ENCODE measurements around the gene DCDC2. TPM values are rescaled to one million over a fixed set of nuclear protein-coding genes. Genes with fewer than 3 reads are reported as not detected.
"Not testable (repeated sequence)": the region's sequence is repeated elsewhere in the genome, so short reads cannot be mapped to it uniquely, and the experiment has no call there.

Gene DCDC2
- total RNA-seq, 1 experiment from 2014 or later, result 1.8 TPM

GRCh38 chr6:24207413-24207812, 150.4 kb downstream of the DCDC2 start (continued):
- no peak for TF ChIP-seq ZNF425 (CRISPR knock-in tag; conservative IDR thresholded peaks at IDR 0.05)
- no peak for TF ChIP-seq IRF2 (CRISPR knock-in tag; IDR thresholded peaks at IDR 0.05; ENCODE audit: borderline replicate concordance, low read depth)
- no peak for TF ChIP-seq ETV6 (CRISPR knock-in tag; IDR thresholded peaks at IDR 0.05)
- no peak for TF ChIP-seq GRHL2 (CRISPR knock-in tag; IDR thresholded peaks at IDR 0.05; ENCODE audit: insufficient replicate concordance, severe bottlenecking)

- CTCF ChIA-PET, result interaction anchor here (0.7 to 2.3 kb wide), 11 partner anchors 14 to 153 kb away, joined by 3 to 12 read pairs (median 4); partner anchors contain the start of gene NRSN1
- Mint-ChIP-seq H3K27ac (no peak overlapping the region), H3K27me3 (ENCODE audit: low read depth) (no peaks in the 10 kb centered on the region; the same call in 1 of the 2 replicates), H3K36me3 (no peaks in the 10 kb centered on the region), H3K4me1 (no peaks in the 10 kb centered on the region), H3K9me3 (peaks cover 20% of the 10 kb centered on the region), H3K4me3 (no peak overlapping the region)
- DNase-seq (ENCODE audit: low spot score), result no peak
- POLR2A ChIA-PET, result no interaction called here
- ATAC-seq, result peak; percentile 67
- TF ChIP-seq CTCF (IDR thresholded peaks at IDR 0.05) (peak; percentile 47), CBFB (CRISPR knock-in tag; IDR thresholded peaks at IDR 0.05; ENCODE audit: low read depth) (no peak)
Observed at GRCh38 chr6:24205020-24205492, 152.8 kb downstream of the DCDC2 start.

- not testable (repeated sequence) for ATAC-seq
Observed at GRCh38 chr6:24204113-24204512, 153.7 kb downstream of the DCDC2 start.

DNA sequence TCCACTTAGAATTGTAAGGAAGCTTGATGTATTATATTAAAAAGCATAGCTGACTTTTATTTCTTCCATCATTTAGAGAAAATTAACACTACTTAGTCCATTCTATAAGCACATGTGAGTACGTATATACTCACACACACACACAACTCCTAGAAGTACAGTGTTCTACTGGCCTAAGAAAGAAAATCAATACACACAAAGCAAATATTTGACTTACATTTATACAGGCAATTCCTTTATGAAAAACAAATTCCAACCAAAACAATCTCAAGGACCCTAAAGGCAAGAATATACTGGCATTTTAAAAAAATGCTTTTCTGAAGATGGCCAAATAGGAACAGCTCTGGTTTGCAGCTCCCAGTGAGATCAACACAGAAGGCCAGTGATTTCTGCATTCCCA, 160.0 kb downstream of the DCDC2 start:
- no peaks in the 10 kb centered on the region; the same call in 1 of the 2 replicates for H3K27me3 Mint-ChIP-seq (ENCODE audit: low read depth)
- ChIA-PET POLR2A (no interaction called here), CTCF (no interaction called here)
- no peaks in the 10 kb centered on the region for H3K4me1 Mint-ChIP-seq
- no peak for ATAC-seq
- H3K27ac Mint-ChIP-seq, result no peak overlapping the region
- DNase-seq (ENCODE audit: low spot score), result no peak
- H3K4me3 Mint-ChIP-seq, result no peak overlapping the region
- H3K9me3 Mint-ChIP-seq, result peaks cover 20% of the 10 kb centered on the region
- H3K36me3 Mint-ChIP-seq, result no peaks in the 10 kb centered on the region
- TF ChIP-seq, protein P1, sequence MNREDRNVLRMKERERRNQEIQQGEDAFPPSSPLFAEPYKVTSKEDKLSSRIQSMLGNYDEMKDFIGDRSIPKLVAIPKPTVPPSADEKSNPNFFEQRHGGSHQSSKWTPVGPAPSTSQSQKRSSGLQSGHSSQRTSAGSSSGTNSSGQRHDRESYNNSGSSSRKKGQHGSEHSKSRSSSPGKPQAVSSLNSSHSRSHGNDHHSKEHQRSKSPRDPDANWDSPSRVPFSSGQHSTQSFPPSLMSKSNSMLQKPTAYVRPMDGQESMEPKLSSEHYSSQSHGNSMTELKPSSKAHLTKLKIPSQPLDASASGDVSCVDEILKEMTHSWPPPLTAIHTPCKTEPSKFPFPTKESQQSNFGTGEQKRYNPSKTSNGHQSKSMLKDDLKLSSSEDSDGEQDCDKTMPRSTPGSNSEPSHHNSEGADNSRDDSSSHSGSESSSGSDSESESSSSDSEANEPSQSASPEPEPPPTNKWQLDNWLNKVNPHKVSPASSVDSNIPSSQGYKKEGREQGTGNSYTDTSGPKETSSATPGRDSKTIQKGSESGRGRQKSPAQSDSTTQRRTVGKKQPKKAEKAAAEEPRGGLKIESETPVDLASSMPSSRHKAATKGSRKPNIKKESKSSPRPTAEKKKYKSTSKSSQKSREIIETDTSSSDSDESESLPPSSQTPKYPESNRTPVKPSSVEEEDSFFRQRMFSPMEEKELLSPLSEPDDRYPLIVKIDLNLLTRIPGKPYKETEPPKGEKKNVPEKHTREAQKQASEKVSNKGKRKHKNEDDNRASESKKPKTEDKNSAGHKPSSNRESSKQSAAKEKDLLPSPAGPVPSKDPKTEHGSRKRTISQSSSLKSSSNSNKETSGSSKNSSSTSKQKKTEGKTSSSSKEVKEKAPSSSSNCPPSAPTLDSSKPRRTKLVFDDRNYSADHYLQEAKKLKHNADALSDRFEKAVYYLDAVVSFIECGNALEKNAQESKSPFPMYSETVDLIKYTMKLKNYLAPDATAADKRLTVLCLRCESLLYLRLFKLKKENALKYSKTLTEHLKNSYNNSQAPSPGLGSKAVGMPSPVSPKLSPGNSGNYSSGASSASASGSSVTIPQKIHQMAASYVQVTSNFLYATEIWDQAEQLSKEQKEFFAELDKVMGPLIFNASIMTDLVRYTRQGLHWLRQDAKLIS (CRISPR knock-in tag; IDR thresholded peaks at IDR 0.05; ENCODE audit: borderline replicate concordance), result no peak
- TF ChIP-seq HMGXB4 (CRISPR knock-in tag; IDR thresholded peaks at IDR 0.05) (no peak), CREB1 (CRISPR knock-in tag; IDR thresholded peaks at IDR 0.05) (no peak), NFE2L1 (CRISPR knock-in tag; IDR thresholded peaks at IDR 0.05) (no peak), CTCF (IDR thresholded peaks at IDR 0.05) (no peak)
- TF ChIP-seq, protein P2, sequence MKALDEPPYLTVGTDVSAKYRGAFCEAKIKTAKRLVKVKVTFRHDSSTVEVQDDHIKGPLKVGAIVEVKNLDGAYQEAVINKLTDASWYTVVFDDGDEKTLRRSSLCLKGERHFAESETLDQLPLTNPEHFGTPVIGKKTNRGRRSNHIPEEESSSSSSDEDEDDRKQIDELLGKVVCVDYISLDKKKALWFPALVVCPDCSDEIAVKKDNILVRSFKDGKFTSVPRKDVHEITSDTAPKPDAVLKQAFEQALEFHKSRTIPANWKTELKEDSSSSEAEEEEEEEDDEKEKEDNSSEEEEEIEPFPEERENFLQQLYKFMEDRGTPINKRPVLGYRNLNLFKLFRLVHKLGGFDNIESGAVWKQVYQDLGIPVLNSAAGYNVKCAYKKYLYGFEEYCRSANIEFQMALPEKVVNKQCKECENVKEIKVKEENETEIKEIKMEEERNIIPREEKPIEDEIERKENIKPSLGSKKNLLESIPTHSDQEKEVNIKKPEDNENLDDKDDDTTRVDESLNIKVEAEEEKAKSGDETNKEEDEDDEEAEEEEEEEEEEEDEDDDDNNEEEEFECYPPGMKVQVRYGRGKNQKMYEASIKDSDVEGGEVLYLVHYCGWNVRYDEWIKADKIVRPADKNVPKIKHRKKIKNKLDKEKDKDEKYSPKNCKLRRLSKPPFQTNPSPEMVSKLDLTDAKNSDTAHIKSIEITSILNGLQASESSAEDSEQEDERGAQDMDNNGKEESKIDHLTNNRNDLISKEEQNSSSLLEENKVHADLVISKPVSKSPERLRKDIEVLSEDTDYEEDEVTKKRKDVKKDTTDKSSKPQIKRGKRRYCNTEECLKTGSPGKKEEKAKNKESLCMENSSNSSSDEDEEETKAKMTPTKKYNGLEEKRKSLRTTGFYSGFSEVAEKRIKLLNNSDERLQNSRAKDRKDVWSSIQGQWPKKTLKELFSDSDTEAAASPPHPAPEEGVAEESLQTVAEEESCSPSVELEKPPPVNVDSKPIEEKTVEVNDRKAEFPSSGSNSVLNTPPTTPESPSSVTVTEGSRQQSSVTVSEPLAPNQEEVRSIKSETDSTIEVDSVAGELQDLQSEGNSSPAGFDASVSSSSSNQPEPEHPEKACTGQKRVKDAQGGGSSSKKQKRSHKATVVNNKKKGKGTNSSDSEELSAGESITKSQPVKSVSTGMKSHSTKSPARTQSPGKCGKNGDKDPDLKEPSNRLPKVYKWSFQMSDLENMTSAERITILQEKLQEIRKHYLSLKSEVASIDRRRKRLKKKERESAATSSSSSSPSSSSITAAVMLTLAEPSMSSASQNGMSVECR (CRISPR knock-in tag; IDR thresholded peaks at IDR 0.05; ENCODE audit: borderline replicate concordance), result no peak

More at GRCh38 chr6:24204113-24204512, 153.7 kb downstream of the DCDC2 start:
- POLR2A ChIA-PET; H3K27me3 Mint-ChIP-seq (ENCODE audit: low read depth); H3K36me3 Mint-ChIP-seq; H3K27ac Mint-ChIP-seq; H3K4me1 Mint-ChIP-seq; DNase-seq (ENCODE audit: low spot score); H3K4me3 Mint-ChIP-seq; CTCF ChIA-PET: not testable (repeated sequence)
- H3K9me3 Mint-ChIP-seq, result peaks cover 26% of the 10 kb centered on the region
